Stomach (tissue), 4 donors: ENCODE data around the gene P2RX7.
A peak's percentile ranks its signal among the peaks of the same experiment; 100 is the strongest.

ENCODE experiments used
- EP300 ChIP-seq: sonication (generic); formaldehyde crosslinking; IDR thresholded peaks from one replicate; pipeline ENCODE4 v1.6.1; 2017; ENCODE audit warnings: antibody characterized with exemption
- POLR2A ChIP-seq, 4 donors: fragments of 450-650 bp; IDR thresholded peaks; one replicate each; pipeline ENCODE4 v1.6.1; 2016; ENCODE audit warnings: antibody characterized with exemption in 4 of 4, control low read depth in 2 of 4, mild to moderate bottlenecking in 1 of 4, moderate library complexity in 1 of 4
- TF ChIP-seq, protein P1 (sequence below), 7 experiments: fragments of 450-650 bp in 4 of 7; fragments of 200-600 bp in 3 of 7; sonication (generic) in 3 of 7; IDR thresholded peaks; one replicate each; pipeline ENCODE4 v1.5.1; 2016 to 2019; ENCODE audit warnings: antibody characterized with exemption in 7 of 7, control low read depth in 2 of 7, mild to moderate bottlenecking in 1 of 7

DNA sequence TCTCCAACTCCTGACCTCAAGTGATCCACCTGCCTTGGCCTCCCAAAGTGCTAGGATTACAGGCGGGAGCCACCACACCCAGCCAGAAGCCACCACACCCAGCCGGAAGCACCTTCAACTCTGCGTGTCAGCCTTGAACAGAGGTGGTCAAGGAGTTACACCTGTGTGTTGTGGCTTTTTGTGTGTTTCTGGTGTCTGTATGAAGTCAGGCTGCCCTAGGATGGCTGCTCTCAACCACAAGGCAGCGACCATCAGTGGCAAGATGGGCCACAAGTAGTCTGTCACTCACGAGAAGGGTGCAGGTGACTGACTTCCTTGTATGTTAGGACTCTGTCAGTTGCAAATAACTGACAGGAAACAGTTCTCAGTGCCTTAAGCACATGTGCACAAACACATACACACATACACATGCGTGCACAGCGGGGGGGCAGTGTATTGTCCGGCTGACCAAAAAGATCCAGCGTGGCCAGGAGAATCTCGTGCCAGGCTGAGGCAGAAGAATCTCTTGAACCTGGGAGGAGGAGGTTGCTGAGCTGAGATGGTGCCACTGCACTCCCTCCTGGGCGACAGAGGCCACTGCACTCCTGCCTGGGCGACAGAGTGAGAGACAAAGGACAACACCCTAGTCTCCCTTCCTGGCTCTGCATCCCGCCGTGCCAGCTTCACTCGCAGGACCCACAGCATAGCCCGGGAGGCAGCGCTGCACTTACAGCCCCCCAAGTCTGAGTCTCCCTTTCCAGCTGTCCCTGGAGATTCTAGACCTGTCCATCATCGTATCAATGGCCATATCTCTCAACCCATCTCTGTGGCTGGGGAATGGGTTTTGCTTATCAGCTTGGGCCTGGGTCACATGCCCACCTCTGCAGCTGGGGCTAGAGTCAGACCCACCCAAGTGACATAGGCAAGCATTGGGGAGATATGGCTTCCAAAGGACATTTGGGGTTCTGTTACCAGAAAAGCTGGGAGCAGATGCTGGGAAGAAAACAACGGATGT, 90.9 kb downstream of the P2RX7 start:
- TF ChIP-seq, protein P1, sequence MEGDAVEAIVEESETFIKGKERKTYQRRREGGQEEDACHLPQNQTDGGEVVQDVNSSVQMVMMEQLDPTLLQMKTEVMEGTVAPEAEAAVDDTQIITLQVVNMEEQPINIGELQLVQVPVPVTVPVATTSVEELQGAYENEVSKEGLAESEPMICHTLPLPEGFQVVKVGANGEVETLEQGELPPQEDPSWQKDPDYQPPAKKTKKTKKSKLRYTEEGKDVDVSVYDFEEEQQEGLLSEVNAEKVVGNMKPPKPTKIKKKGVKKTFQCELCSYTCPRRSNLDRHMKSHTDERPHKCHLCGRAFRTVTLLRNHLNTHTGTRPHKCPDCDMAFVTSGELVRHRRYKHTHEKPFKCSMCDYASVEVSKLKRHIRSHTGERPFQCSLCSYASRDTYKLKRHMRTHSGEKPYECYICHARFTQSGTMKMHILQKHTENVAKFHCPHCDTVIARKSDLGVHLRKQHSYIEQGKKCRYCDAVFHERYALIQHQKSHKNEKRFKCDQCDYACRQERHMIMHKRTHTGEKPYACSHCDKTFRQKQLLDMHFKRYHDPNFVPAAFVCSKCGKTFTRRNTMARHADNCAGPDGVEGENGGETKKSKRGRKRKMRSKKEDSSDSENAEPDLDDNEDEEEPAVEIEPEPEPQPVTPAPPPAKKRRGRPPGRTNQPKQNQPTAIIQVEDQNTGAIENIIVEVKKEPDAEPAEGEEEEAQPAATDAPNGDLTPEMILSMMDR (IDR thresholded peaks at IDR 0.05): peak in 5 of 7 experiments; percentile 17 to 52 (median 33)
- no peak for TF ChIP-seq EP300
- no peak for TF ChIP-seq POLR2A (IDR thresholded peaks at IDR 0.05)
